ENCODE measurements around the gene SYCE3.

The SYCE3 gene

DNA sequence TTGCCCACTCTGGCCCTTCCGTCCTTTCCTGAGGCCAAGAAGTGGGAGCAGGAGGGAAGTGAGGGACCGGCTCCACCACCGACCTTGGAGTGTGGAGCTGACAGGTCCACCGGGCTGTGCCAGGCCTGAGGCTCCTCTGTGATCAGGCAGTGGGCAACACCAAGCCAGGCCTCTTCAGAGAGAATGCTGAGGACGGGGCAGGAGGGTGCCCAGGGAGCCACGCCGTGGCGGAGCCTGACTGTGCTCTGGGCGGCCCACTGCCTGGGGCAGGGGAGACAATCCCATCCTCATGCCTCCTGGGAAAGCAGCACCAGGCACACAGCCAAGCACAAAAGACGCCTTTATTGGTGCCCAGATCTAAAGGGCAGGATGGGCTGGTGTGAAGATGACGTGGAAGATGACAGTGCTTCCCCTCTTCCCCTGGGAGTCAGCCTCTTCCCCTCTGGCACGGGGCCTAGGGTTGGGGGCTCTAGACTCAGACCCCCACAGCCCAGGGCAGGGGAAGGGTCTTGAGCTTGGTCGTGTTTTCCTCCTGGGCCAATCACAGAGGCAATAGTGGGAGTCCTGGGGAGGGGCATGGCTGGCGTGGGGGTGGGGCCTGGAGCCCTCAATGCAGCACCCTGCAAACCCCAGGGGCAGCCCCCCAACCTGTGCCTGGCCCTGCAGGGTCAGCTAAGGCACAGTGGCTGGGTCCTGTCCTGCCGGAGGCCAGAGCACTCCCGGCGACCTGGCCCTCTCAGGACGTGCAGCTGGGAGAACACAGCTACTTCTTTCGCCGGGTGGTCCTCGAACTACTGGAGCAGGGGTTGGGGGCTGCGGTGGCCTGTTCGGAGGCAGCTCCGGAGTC lies 59.9 kb downstream of the SYCE3 start:
- Histone ChIP-seq H3K9ac (no peak overlapping the region), H3K27ac (no peak overlapping the region), H3K36me3 (ENCODE audit: control insufficient read depth, insufficient read depth, low read length) (no peaks in the 10 kb centered on the region), H3K4me2 (ENCODE audit: low read length) (no peak overlapping the region), H3K27me3 (ENCODE audit: control insufficient read depth, insufficient read depth, low read length) (no peaks in the 10 kb centered on the region), H3K4me3 (ENCODE audit: low read depth, low read length) (no peak overlapping the region), H3K79me2 (no peaks in the 10 kb centered on the region), H2AFZ (no peak overlapping the region), H3K9me3 (ENCODE audit: control insufficient read depth, low read length) (no peaks in the 10 kb centered on the region), H3K4me1 (no peaks in the 10 kb centered on the region)
- TF ChIP-seq, protein P1, sequence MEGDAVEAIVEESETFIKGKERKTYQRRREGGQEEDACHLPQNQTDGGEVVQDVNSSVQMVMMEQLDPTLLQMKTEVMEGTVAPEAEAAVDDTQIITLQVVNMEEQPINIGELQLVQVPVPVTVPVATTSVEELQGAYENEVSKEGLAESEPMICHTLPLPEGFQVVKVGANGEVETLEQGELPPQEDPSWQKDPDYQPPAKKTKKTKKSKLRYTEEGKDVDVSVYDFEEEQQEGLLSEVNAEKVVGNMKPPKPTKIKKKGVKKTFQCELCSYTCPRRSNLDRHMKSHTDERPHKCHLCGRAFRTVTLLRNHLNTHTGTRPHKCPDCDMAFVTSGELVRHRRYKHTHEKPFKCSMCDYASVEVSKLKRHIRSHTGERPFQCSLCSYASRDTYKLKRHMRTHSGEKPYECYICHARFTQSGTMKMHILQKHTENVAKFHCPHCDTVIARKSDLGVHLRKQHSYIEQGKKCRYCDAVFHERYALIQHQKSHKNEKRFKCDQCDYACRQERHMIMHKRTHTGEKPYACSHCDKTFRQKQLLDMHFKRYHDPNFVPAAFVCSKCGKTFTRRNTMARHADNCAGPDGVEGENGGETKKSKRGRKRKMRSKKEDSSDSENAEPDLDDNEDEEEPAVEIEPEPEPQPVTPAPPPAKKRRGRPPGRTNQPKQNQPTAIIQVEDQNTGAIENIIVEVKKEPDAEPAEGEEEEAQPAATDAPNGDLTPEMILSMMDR (IDR thresholded peaks at IDR 0.05): no peak

DNA sequence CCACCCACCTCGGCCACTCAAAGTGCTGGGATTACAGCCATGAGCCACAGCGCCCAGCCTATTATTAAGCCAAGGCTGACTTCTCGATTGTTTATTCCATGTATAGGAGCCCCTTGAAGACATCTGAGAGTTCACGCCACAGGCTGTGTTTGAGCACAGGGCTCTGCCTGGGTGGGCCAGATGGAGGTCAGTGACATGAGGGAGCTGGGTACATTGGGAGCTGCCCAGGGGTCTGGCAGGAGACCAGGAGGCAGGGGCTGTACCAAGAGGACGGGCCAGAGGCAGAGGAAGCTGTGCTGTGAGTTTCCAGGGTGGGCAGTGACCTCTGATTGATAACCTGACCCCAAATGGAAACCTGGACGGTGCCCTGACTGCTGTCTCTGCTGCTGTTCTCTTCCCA lies 60.6 kb downstream of the SYCE3 start:
- H3K79me2 ChIP-seq: no peaks in the 10 kb centered on the region
- H3K4me2 ChIP-seq (ENCODE audit: low read length): no peak overlapping the region
- H3K4me1 ChIP-seq: no peaks in the 10 kb centered on the region
- no peak overlapping the region for H3K27ac ChIP-seq
- H2AFZ ChIP-seq: no peak overlapping the region
- H3K4me3 ChIP-seq (ENCODE audit: low read depth, low read length): no peak overlapping the region
- no peak overlapping the region for H3K9ac ChIP-seq
- no peaks in the 10 kb centered on the region for H3K36me3 ChIP-seq (ENCODE audit: control insufficient read depth, insufficient read depth, low read length)
- no peaks in the 10 kb centered on the region for H3K9me3 ChIP-seq (ENCODE audit: control insufficient read depth, low read length)
- no peaks in the 10 kb centered on the region for H3K27me3 ChIP-seq (ENCODE audit: control insufficient read depth, insufficient read depth, low read length)
- TF ChIP-seq, protein P1 (IDR thresholded peaks at IDR 0.05): no peak
